Stromal cell of bone marrow (primary cell): ENCODE results near the gene SKP1.
"Not testable (repeated sequence)": the region's sequence is repeated elsewhere in the genome, so short reads cannot be mapped to it uniquely, and the experiment has no call there.

Experiments
- DNase-seq: peaks from one replicate; pipeline ENCODE4 v3.0.0-alpha.2; 2012; ENCODE audit warnings: low read depth

SKP1 gene

GRCh38 chr5:134176511-134177368 lies at the start of gene SKP1:
Gene SKP1 (minus strand): TSS chr5:134176950. CDS start chr5:134174022, 2,928 bp downstream.
- DNase-seq = peak; percentile 61

- DNase-seq = peak; percentile 96
Measured at GRCh38 chr5:134225780-134226440, 49.2 kb upstream of the SKP1 start, which contains the start of gene PPP2CA. Gene PPP2CA (minus strand): TSS chr5:134226073. CDS start chr5:134225861, 212 bp downstream.

- DNase-seq = peak; percentile 61
Measured at GRCh38 chr5:134224888-134225779, 48.4 kb upstream of the SKP1 start.

GRCh38 chr5:134223406-134224248 lies 46.9 kb upstream of the SKP1 start:
- DNase-seq = no peak

GRCh38 chr5:134221690-134222089 lies 44.9 kb upstream of the SKP1 start:
- not testable (repeated sequence) for DNase-seq

- no peak for DNase-seq
Measured at GRCh38 chr5:134215757-134216156, 39.0 kb upstream of the SKP1 start.

- DNase-seq = peak; percentile 62
Measured at GRCh38 chr5:134211263-134212031, 34.7 kb upstream of the SKP1 start.

GRCh38 chr5:134209477-134210245 lies 32.9 kb upstream of the SKP1 start:
- no peak for DNase-seq

GRCh38 chr5:134207696-134208095 lies 30.9 kb upstream of the SKP1 start:
- DNase-seq = no peak

GRCh38 chr5:134206627-134207160 lies 29.9 kb upstream of the SKP1 start:
- DNase-seq = no peak

- DNase-seq = no peak
Measured at GRCh38 chr5:134204575-134204974, 27.8 kb upstream of the SKP1 start.

GRCh38 chr5:134203630-134204029 lies 26.9 kb upstream of the SKP1 start:
- DNase-seq = no peak

- no peak for DNase-seq
Measured at GRCh38 chr5:134195666-134196065, 18.9 kb upstream of the SKP1 start.

- DNase-seq = no peak
Measured at GRCh38 chr5:134189031-134189430, 12.3 kb upstream of the SKP1 start.

GRCh38 chr5:134188092-134188491 lies 11.3 kb upstream of the SKP1 start:
- DNase-seq = no peak

- peak; percentile 25 for DNase-seq
Measured at GRCh38 chr5:134184155-134185135, 7.7 kb upstream of the SKP1 start.

GRCh38 chr5:134183481-134183880 lies 6.7 kb upstream of the SKP1 start:
- DNase-seq = no peak

GRCh38 chr5:134178096-134178419 lies 1.3 kb upstream of the SKP1 start:
- DNase-seq = no peak
